ENCODE measurements around the gene B3GALNT2.

Gene B3GALNT2

DNA sequence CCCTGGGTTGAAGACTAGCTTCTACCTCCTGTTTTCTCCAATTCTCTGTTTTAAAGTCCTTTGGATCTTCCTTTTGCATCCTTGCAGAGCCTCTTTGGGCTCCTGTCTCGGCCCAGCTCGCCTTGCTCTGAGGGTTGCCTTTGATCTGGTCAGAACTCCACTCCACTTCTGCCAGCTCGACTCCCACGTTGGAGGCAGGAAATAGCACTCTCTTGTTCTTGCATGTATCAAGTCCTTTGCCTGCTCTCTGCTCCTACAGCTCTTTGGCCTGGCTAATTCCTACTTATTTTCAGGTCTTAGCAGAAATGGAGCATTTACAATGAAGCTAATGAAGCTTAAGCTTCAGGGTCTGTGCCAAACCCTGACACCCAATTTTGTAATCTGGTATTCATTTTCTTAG lies 21.1 kb upstream of the B3GALNT2 start:
- Histone ChIP-seq H3K36me3 (ENCODE audit: insufficient read depth, low read length) (no peaks in the 10 kb centered on the region), H3K9me2 (replicated peaks; ENCODE audit: low read depth, low read length) (no peaks in the 10 kb centered on the region), H3K4me3 (ENCODE audit: low read length, poor library complexity, severe bottlenecking) (no peak overlapping the region), H3K9ac (ENCODE audit: low read depth, low read length, poor library complexity, severe bottlenecking) (no peak overlapping the region), H3F3A (ENCODE audit: low read depth) (no peaks in the 10 kb centered on the region), H3K4me1 (ENCODE audit: insufficient read depth, low read length, poor library complexity, severe bottlenecking) (no peaks in the 10 kb centered on the region), H2AFZ (ENCODE audit: low read length) (peak overlapping the region; percentile 35; the same call in 1 of the 2 replicates), H4K20me1 (ENCODE audit: insufficient read depth, low read length, poor library complexity, severe bottlenecking) (no peaks in the 10 kb centered on the region), H3K79me2 (ENCODE audit: insufficient read depth, low read length) (no peaks in the 10 kb centered on the region), H3K9me3 (ENCODE audit: insufficient read depth, low read depth, low read length) (no peaks in the 10 kb centered on the region), H3K4me2 (ENCODE audit: low read depth, low read length, poor library complexity, severe bottlenecking) (no peak overlapping the region), H3K27me3 (ENCODE audit: insufficient read depth, low read length, poor library complexity, severe bottlenecking) (no peaks in the 10 kb centered on the region)
- TF ChIP-seq CTCF (conservative IDR thresholded peaks at IDR 0.05; ENCODE audit: low read length) (no peak), EZH2phosphoT487 (IDR thresholded peaks at IDR 0.05; ENCODE audit: borderline replicate concordance) (no peak)

- Histone ChIP-seq H3F3A (ENCODE audit: low read depth) (no peaks in the 10 kb centered on the region), H3K79me2 (ENCODE audit: insufficient read depth, low read length) (no peaks in the 10 kb centered on the region), H3K9me2 (replicated peaks; ENCODE audit: low read depth, low read length) (no peaks in the 10 kb centered on the region), H3K36me3 (ENCODE audit: insufficient read depth, low read length) (no peaks in the 10 kb centered on the region), H2AFZ (ENCODE audit: low read length) (no peak overlapping the region), H3K4me2 (ENCODE audit: low read depth, low read length, poor library complexity, severe bottlenecking) (no peak overlapping the region), H3K4me1 (ENCODE audit: insufficient read depth, low read length, poor library complexity, severe bottlenecking) (no peaks in the 10 kb centered on the region), H3K4me3 (ENCODE audit: low read length, poor library complexity, severe bottlenecking) (no peak overlapping the region), H3K27me3 (ENCODE audit: insufficient read depth, low read length, poor library complexity, severe bottlenecking) (no peaks in the 10 kb centered on the region), H4K20me1 (ENCODE audit: insufficient read depth, low read length, poor library complexity, severe bottlenecking) (no peaks in the 10 kb centered on the region), H3K9ac (ENCODE audit: low read depth, low read length, poor library complexity, severe bottlenecking) (no peak overlapping the region), H3K9me3 (ENCODE audit: insufficient read depth, low read depth, low read length) (no peaks in the 10 kb centered on the region)
- TF ChIP-seq CTCF (conservative IDR thresholded peaks at IDR 0.05; ENCODE audit: low read length): no peak
- no peak for TF ChIP-seq EZH2phosphoT487 (IDR thresholded peaks at IDR 0.05; ENCODE audit: borderline replicate concordance)
Observed at GRCh38 chr1:235516862-235517446, 12.7 kb upstream of the B3GALNT2 start.

DNA sequence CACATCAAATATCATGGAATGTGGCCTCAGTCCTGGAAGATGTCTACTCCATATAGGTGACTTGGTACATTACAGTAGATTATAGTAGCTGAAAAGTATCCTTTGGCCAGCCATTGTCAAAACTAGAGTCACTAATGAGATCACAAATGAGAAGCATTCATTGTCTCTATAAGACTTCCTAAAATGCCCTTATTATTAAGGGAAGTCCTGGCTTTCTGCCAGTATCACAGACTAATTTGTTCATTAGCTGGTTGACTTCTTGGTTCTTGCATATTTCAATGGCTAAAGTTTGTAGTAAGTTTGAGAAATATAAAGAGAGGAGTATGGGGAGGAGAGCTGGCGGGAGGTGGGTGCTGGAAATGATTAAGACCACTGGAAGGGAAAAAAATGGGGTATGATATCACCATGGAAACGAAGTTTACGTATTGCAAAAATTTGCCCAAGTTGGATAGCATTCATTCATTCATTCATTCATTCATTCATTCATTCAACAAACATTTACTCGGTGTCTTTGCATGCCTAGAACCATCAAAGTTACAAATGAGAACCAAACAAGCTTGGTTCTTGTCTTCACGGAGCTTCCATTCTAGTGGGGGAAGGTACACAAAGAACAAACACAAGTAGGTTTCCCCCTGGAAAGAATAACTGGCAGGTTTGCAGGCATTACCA lies 11.7 kb upstream of the B3GALNT2 start:
- no peak overlapping the region for H3K4me2 ChIP-seq (ENCODE audit: low read depth, low read length, poor library complexity, severe bottlenecking)

More for the DNA sequence above, 11.7 kb upstream of the B3GALNT2 start:
- Histone ChIP-seq H3K9ac (ENCODE audit: low read depth, low read length, poor library complexity, severe bottlenecking) (no peak overlapping the region), H3K4me1 (ENCODE audit: insufficient read depth, low read length, poor library complexity, severe bottlenecking) (no peaks in the 10 kb centered on the region), H3K4me3 (ENCODE audit: low read length, poor library complexity, severe bottlenecking) (no peak overlapping the region), H4K20me1 (ENCODE audit: insufficient read depth, low read length, poor library complexity, severe bottlenecking) (no peaks in the 10 kb centered on the region), H3K9me2 (replicated peaks; ENCODE audit: low read depth, low read length) (no peaks in the 10 kb centered on the region), H3F3A (ENCODE audit: low read depth) (no peaks in the 10 kb centered on the region), H2AFZ (ENCODE audit: low read length) (no peak overlapping the region), H3K9me3 (ENCODE audit: insufficient read depth, low read depth, low read length) (no peaks in the 10 kb centered on the region), H3K79me2 (ENCODE audit: insufficient read depth, low read length) (no peaks in the 10 kb centered on the region), H3K36me3 (ENCODE audit: insufficient read depth, low read length) (no peaks in the 10 kb centered on the region), H3K27me3 (ENCODE audit: insufficient read depth, low read length, poor library complexity, severe bottlenecking) (no peaks in the 10 kb centered on the region)
- TF ChIP-seq CTCF (conservative IDR thresholded peaks at IDR 0.05; ENCODE audit: low read length) (no peak), EZH2phosphoT487 (IDR thresholded peaks at IDR 0.05; ENCODE audit: borderline replicate concordance) (no peak)

Data from Loucy (cell line).